Neural crest cell (in vitro differentiated cells): ENCODE results near the gene SH3RF2. TPM values are rescaled to one million over a fixed set of nuclear protein-coding genes. Genes with fewer than 3 reads are reported as not detected.

ENCODE experiments used
- DNase-seq: peaks from one replicate; pipeline ENCODE4 v3.0.0; 2021; ENCODE audit warnings: low read depth, mixed read lengths, low spot score
- H3K27ac Mint-ChIP-seq: one replicate; pipeline ENCODE4 v1.8.0; 2021; ENCODE audit warnings: mild to moderate bottlenecking, mixed read lengths; ENCODE audit not compliant: unreplicated experiment
- H3K27me3 Mint-ChIP-seq: 2 replicates; pipeline ENCODE4 v1.8.0; 2021; ENCODE audit warnings: low read depth, mild to moderate bottlenecking, mixed read lengths
- H3K36me3 Mint-ChIP-seq: 2 replicates; pipeline ENCODE4 v1.8.0; 2021; ENCODE audit warnings: low read depth, mild to moderate bottlenecking, mixed read lengths
- H3K4me1 Mint-ChIP-seq: 2 replicates; pipeline ENCODE4 v1.8.0; 2021; ENCODE audit warnings: mixed read lengths
- H3K4me3 Mint-ChIP-seq: one replicate; pipeline ENCODE4 v1.8.0; 2021; ENCODE audit warnings: mild to moderate bottlenecking, mixed read lengths
- H3K9me3 Mint-ChIP-seq: 2 replicates; pipeline ENCODE4 v1.8.0; 2021; ENCODE audit warnings: mixed read lengths
- total RNA-seq: library from RNA; stranded (reverse); gene quantifications from 2 replicates; pipeline ENCODE4 v1.2.1, GENCODE V29; 2021
- TF ChIP-seq, protein P1 (sequence below): fragments of 200-600 bp; sonication (generic); conservative IDR thresholded peaks from 2 replicates; pipeline ENCODE4 v1.5.0; 2021; ENCODE audit warnings: antibody characterized with exemption, mild to moderate bottlenecking

SH3RF2 gene
- total RNA-seq, 1 donor from 2014 or later = 0.72 TPM

DNA sequence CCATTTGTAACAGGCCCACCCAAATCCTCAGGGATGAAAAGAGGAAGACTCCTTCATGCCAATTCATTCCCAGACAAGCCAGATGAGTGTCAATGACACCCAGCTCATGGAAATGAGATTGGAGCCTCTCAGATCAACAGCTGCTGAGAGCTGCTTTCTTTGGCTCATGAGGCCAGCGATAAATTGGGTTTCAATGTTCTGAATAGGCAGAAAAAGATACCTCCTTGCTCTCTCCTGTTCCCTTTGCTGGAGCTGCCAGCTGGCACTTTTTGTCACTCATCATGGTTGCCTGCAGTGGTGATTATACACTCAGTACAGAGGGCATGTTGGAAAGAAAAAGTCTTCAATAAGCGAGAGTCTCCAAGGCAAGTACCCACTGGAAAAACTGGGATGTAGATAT is 47.1 kb downstream of the SH3RF2 start:
- Mint-ChIP-seq H3K4me1 (no peaks in the 10 kb centered on the region), H3K36me3 (no peaks in the 10 kb centered on the region), H3K27me3 (no peaks in the 10 kb centered on the region), H3K4me3 (no peak overlapping the region), H3K27ac (no peak overlapping the region), H3K9me3 (no peaks in the 10 kb centered on the region)
- no peak for DNase-seq
- TF ChIP-seq, protein P1, sequence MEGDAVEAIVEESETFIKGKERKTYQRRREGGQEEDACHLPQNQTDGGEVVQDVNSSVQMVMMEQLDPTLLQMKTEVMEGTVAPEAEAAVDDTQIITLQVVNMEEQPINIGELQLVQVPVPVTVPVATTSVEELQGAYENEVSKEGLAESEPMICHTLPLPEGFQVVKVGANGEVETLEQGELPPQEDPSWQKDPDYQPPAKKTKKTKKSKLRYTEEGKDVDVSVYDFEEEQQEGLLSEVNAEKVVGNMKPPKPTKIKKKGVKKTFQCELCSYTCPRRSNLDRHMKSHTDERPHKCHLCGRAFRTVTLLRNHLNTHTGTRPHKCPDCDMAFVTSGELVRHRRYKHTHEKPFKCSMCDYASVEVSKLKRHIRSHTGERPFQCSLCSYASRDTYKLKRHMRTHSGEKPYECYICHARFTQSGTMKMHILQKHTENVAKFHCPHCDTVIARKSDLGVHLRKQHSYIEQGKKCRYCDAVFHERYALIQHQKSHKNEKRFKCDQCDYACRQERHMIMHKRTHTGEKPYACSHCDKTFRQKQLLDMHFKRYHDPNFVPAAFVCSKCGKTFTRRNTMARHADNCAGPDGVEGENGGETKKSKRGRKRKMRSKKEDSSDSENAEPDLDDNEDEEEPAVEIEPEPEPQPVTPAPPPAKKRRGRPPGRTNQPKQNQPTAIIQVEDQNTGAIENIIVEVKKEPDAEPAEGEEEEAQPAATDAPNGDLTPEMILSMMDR = no peak

DNA sequence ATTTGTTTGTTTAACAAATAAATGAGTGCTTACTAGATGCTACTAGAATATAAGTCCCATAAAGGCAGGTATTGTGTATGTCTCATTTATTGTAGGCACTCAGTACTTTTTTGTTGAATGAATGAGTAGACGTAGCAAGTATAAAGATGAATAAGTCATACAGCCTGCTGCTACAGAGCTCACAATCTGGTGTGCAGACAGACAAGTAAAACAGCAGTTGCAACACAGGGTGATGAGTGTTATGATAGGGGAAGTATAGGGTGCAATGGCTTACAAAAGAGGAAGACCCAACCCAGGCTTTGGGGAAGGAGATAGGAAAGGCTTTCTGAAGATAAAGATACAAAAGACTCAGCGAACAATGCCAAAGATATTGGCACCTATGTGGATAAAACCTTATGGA is 47.7 kb downstream of the SH3RF2 start:
- Mint-ChIP-seq H3K4me1 (no peaks in the 10 kb centered on the region), H3K36me3 (no peaks in the 10 kb centered on the region), H3K4me3 (no peak overlapping the region), H3K27me3 (no peaks in the 10 kb centered on the region), H3K27ac (no peak overlapping the region), H3K9me3 (no peaks in the 10 kb centered on the region)
- DNase-seq = no peak
- TF ChIP-seq, protein P1 = no peak

DNA sequence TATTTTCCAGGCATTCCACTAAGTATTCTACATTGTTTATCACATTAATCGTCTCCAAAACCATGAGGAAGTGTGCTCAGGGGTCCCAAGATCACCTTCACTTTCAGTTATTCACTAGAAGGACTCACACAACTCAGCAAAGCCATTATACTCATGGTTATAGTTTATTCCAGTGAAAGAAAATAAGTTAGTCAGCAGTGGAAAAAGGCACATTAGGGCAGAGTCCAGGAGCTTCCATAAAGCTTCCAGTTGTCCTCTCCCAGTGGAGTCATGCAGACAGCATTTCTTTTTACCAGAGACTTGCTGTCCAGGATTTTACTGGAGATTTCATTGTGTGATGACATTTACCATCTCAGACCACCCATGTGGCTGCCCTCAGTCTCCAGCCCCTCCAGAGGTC is 51.5 kb downstream of the SH3RF2 start:
- no peak for DNase-seq
- peaks cover 3% of the 10 kb centered on the region for H3K9me3 Mint-ChIP-seq
- H3K4me1 Mint-ChIP-seq = no peaks in the 10 kb centered on the region
- H3K27ac Mint-ChIP-seq = no peak overlapping the region
- no peak overlapping the region for H3K4me3 Mint-ChIP-seq
- peaks cover 5% of the 10 kb centered on the region for H3K36me3 Mint-ChIP-seq
- TF ChIP-seq, protein P1 = no peak
- H3K27me3 Mint-ChIP-seq = peaks cover 2% of the 10 kb centered on the region

DNA sequence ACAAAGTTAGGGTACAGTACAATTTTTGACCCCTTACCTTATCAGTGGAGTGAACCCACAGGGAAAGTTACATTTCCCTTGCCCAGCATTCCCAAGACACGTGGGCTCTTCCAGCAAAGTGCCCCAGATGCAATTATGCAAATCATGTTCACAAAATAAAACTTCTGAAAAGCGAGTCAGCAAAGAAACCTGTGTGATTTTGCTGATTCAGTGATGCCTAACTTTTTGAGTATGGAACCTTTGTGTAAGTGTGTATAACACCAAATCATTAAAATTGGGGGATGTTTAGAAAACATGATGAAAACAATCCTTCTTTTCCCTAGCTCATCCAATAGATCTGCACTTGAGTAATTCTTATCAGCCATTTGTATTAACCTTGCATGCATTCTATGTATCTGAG is 52.6 kb downstream of the SH3RF2 start:
- H3K27me3 Mint-ChIP-seq = peaks cover 2% of the 10 kb centered on the region
- H3K27ac Mint-ChIP-seq = no peak overlapping the region
- H3K4me3 Mint-ChIP-seq = no peak overlapping the region
- DNase-seq = no peak
- peaks cover 6% of the 10 kb centered on the region for H3K36me3 Mint-ChIP-seq
- peaks cover 4% of the 10 kb centered on the region for H3K9me3 Mint-ChIP-seq
- TF ChIP-seq, protein P1 = no peak
- no peaks in the 10 kb centered on the region for H3K4me1 Mint-ChIP-seq

DNA sequence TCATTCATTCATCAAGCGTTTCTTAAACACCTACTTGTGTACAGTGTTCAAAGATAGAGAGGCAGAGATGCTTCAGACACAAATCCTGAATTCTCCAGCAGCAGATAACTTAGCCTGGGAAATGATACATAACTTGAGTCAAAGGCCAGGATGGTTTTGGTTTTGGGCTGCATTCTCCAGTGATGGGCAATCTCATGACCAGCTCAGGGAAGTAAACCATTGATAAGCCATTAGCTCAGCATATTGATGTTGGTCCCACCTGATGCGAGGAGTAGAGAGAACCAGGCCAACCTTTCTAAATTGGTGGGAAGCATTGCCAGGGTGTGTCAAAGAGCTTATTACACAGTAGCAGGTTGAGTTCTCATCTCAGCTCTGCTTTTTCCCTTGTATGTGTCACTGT is 53.0 kb downstream of the SH3RF2 start:
- Mint-ChIP-seq H3K4me3 (no peak overlapping the region), H3K27me3 (peaks cover 2% of the 10 kb centered on the region), H3K4me1 (no peaks in the 10 kb centered on the region), H3K36me3 (peaks cover 9% of the 10 kb centered on the region), H3K27ac (no peak overlapping the region), H3K9me3 (peaks cover 9% of the 10 kb centered on the region)
- DNase-seq = no peak
- TF ChIP-seq, protein P1 = no peak

DNA sequence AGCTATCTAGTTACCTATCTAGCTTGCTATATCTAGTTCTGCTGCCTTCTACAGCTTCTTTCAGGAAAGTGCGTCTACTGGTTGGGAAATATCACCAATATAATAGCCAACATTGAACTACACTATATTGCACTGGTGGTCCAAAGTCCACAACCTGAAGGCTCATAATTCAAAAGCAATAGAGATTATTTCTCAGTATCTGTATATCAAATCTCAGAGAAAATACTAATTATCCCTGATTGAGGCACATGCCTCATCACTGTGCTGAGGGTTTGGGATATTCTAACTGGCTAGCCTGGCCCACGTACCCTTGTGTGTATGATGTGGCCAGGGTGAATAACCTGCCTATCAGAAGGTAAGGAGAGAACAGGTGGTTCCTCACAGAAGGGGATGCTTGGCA is 53.8 kb downstream of the SH3RF2 start:
- H3K27ac Mint-ChIP-seq = no peak overlapping the region
- H3K4me1 Mint-ChIP-seq = no peaks in the 10 kb centered on the region
- H3K9me3 Mint-ChIP-seq = peaks cover 9% of the 10 kb centered on the region
- TF ChIP-seq, protein P1 = no peak
- H3K36me3 Mint-ChIP-seq = peaks cover 9% of the 10 kb centered on the region
- peaks cover 2% of the 10 kb centered on the region for H3K27me3 Mint-ChIP-seq
- no peak for DNase-seq
- no peak overlapping the region for H3K4me3 Mint-ChIP-seq
